ENCODE data around the gene WIF1.

- TF ChIP-seq POLR2A (IDR thresholded peaks at IDR 0.05) (no peak), CTCF (IDR thresholded peaks at IDR 0.05) (no peak)
These were observed 22.7 kb downstream of the WIF1 start for GRCh38 chr12:65098364-65098763.

Data from gastroesophageal sphincter (tissue), 3 donors.